Gastrocnemius medialis (tissue), 4 donors: ENCODE results near the gene KDM4C.

Experiments used
- CTCF ChIP-seq, 5 experiments: fragments of 450-650 bp in 3 of 5; fragments of 200-600 bp in 2 of 5; sonication (generic) in 2 of 5; IDR thresholded peaks in 4 of 5; conservative IDR thresholded peaks in 1 of 5; 1 replicate in 4 of 5; 2 replicates in 1 of 5; pipeline ENCODE4 v1.5.1; 2016 to 2019; ENCODE audit warnings: antibody characterized with exemption in 5 of 5, mild to moderate bottlenecking in 3 of 5, moderate library complexity in 3 of 5
- POLR2A ChIP-seq, 2 donors: fragments of 450-650 bp; IDR thresholded peaks; one replicate each; pipeline ENCODE4 v1.6.1; 2017; ENCODE audit warnings: antibody characterized with exemption in 2 of 2, mild to moderate bottlenecking in 2 of 2, moderate library complexity in 2 of 2

- TF ChIP-seq CTCF (IDR thresholded peaks at IDR 0.05 in 4 of 5, conservative IDR thresholded peaks at IDR 0.05 in 1 of 5) (no peak), POLR2A (IDR thresholded peaks at IDR 0.05) (no peak)
These were observed 317.4 kb downstream of the KDM4C start for GRCh38 chr9:7075154-7075553.
